ENCODE data around the gene DOCK11. TPM values are rescaled to one million over a fixed set of nuclear protein-coding genes. Genes with fewer than 3 reads are reported as not detected.
"Not testable (repeated sequence)": the region's sequence is repeated elsewhere in the genome, so short reads cannot be mapped to it uniquely, and the experiment has no call there.

The DOCK11 gene
- total and polyA plus RNA-seq, 9 donors = 16.1 to 35.5 (median 21.9) TPM

GRCh38 chrX:118565853-118566252 lies 70.2 kb downstream of the DOCK11 start:
- peak; percentile 30 for DNase-seq
- Histone ChIP-seq H3K27me3 (ENCODE audit: control insufficient read depth, insufficient read depth, low read length) (peaks cover 6% of the 10 kb centered on the region), H3K9me3 (replicated peaks; ENCODE audit: control insufficient read depth, low read depth, low read length) (no peaks in the 10 kb centered on the region), H3K36me3 (ENCODE audit: control insufficient read depth, insufficient read depth, low read length) (peaks cover 3% of the 10 kb centered on the region), H3K27ac (ENCODE audit: low read length) (no peak overlapping the region), H3K4me3 (ENCODE audit: low read length) (no peak overlapping the region), H3K4me1 (ENCODE audit: control insufficient read depth, insufficient read depth, low read length) (no peaks in the 10 kb centered on the region)
- 40% methylated on average over 2 of the region's 6 CpGs for WGBS (ENCODE audit: insufficient coverage)

DNA sequence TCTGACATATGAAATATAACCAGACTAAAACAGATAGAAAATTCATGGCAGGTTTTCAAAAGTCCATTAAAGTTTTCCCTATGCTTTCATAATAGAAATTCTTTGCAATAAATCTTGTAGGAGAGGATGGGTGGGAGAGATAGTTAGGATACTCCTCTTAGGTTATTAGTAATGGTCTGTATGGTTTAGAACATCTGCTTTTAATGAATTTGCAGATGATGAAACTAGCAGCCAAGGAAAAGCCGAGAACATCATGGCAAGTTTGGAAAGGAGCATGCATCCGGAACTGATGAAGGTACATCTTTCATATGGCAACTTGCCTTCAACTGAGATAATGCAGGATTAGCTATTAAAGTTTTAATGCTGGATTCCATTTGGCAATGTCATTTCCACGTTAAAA lies 70.7 kb downstream of the DOCK11 start:
- no peaks in the 10 kb centered on the region for H3K9me3 ChIP-seq (replicated peaks; ENCODE audit: control insufficient read depth, low read depth, low read length)
- H3K36me3 ChIP-seq (ENCODE audit: control insufficient read depth, insufficient read depth, low read length) = peaks cover 3% of the 10 kb centered on the region
- DNase-seq = peak; percentile 67
- 48% methylated on average over 2 of the region's 3 CpGs for WGBS (ENCODE audit: insufficient coverage)
- H3K4me1 ChIP-seq (ENCODE audit: control insufficient read depth, insufficient read depth, low read length) = no peaks in the 10 kb centered on the region
- no peak overlapping the region for H3K27ac ChIP-seq (ENCODE audit: low read length)
- peaks cover 6% of the 10 kb centered on the region for H3K27me3 ChIP-seq (ENCODE audit: control insufficient read depth, insufficient read depth, low read length)
- no peak overlapping the region for H3K4me3 ChIP-seq (ENCODE audit: low read length)

DNA sequence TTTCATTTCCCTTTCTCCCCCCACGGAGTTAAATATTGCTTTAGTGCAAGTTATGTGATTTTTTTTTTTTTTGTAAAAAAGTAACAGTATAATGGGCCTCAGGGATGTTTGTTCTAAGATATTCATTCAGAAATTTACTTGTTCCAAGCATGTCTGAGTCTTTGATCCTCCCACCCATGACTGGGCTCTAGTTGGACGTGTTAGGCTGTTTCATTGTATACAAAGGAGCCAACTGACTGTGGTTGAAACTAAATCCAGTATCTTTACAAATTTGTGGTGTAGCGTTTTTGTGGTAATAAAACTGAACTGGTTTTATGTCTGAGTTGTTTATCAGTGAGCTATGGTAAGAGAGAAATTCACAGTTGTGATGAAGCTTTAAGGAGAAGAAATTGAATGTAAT lies 74.1 kb downstream of the DOCK11 start:
- Histone ChIP-seq H3K9me3 (replicated peaks; ENCODE audit: control insufficient read depth, low read depth, low read length) (no peaks in the 10 kb centered on the region), H3K4me3 (ENCODE audit: low read length) (no peak overlapping the region), H3K4me1 (ENCODE audit: control insufficient read depth, insufficient read depth, low read length) (no peaks in the 10 kb centered on the region), H3K27ac (ENCODE audit: low read length) (no peak overlapping the region), H3K36me3 (ENCODE audit: control insufficient read depth, insufficient read depth, low read length) (peaks cover 2% of the 10 kb centered on the region), H3K27me3 (ENCODE audit: control insufficient read depth, insufficient read depth, low read length) (peaks cover 2% of the 10 kb centered on the region)
- no peak for DNase-seq
- WGBS (ENCODE audit: insufficient coverage) = 58% methylated on average over 1 of the region's 3 CpGs

GRCh38 chrX:118570209-118570608 lies 74.6 kb downstream of the DOCK11 start:
- no CpG with 5 or more reads among the region's 2 CpGs for WGBS (ENCODE audit: insufficient coverage)
- no peaks in the 10 kb centered on the region for H3K4me1 ChIP-seq (ENCODE audit: control insufficient read depth, insufficient read depth, low read length)
- no peaks in the 10 kb centered on the region for H3K9me3 ChIP-seq (replicated peaks; ENCODE audit: control insufficient read depth, low read depth, low read length)
- peaks cover 3% of the 10 kb centered on the region for H3K36me3 ChIP-seq (ENCODE audit: control insufficient read depth, insufficient read depth, low read length)
- peaks cover 2% of the 10 kb centered on the region for H3K27me3 ChIP-seq (ENCODE audit: control insufficient read depth, insufficient read depth, low read length)
- no peak overlapping the region for H3K27ac ChIP-seq (ENCODE audit: low read length)
- no peak overlapping the region for H3K4me3 ChIP-seq (ENCODE audit: low read length)
- DNase-seq = no peak

- 73% methylated on average over 2 of the region's 3 CpGs for WGBS (ENCODE audit: insufficient coverage)
- Histone ChIP-seq H3K36me3 (ENCODE audit: control insufficient read depth, insufficient read depth, low read length) (peaks cover 3% of the 10 kb centered on the region), H3K27me3 (ENCODE audit: control insufficient read depth, insufficient read depth, low read length) (peaks cover 2% of the 10 kb centered on the region), H3K27ac (ENCODE audit: low read length) (no peak overlapping the region), H3K4me3 (ENCODE audit: low read length) (no peak overlapping the region), H3K4me1 (ENCODE audit: control insufficient read depth, insufficient read depth, low read length) (no peaks in the 10 kb centered on the region), H3K9me3 (replicated peaks; ENCODE audit: control insufficient read depth, low read depth, low read length) (no peaks in the 10 kb centered on the region)
- DNase-seq = no peak
Observed at GRCh38 chrX:118571836-118572235, 76.2 kb downstream of the DOCK11 start.

DNA sequence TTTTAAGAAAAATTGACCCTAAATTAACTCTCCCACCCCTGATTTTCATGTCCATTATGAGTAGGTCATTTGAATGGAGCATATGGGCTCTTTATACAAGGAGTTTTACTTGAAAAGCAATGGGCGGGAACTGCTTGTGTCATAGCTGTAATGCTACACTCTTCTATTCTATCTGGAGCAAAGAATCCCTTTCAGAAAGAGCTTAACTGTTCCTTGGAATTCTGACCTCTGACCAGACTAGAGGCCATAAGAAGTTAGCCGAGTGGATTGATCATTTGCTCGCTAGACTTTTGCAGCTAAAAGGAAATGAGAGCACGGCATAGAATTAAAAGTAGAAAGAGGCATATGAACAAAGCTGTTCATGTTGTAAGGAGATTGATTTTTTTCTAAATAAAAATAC lies 79.1 kb downstream of the DOCK11 start:
- Histone ChIP-seq H3K4me3 (ENCODE audit: low read length) (no peak overlapping the region), H3K4me1 (ENCODE audit: control insufficient read depth, insufficient read depth, low read length) (no peaks in the 10 kb centered on the region), H3K27ac (ENCODE audit: low read length) (no peak overlapping the region), H3K27me3 (ENCODE audit: control insufficient read depth, insufficient read depth, low read length) (peaks cover 2% of the 10 kb centered on the region), H3K36me3 (ENCODE audit: control insufficient read depth, insufficient read depth, low read length) (peaks cover 3% of the 10 kb centered on the region), H3K9me3 (replicated peaks; ENCODE audit: control insufficient read depth, low read depth, low read length) (no peaks in the 10 kb centered on the region)
- no CpG with 5 or more reads among the region's 4 CpGs for WGBS (ENCODE audit: insufficient coverage)
- no peak for DNase-seq

- 100% methylated on average over 2 of the region's 5 CpGs for WGBS (ENCODE audit: insufficient coverage)
- peaks cover 3% of the 10 kb centered on the region for H3K36me3 ChIP-seq (ENCODE audit: control insufficient read depth, insufficient read depth, low read length)
- DNase-seq = peak; percentile 19
- no peak overlapping the region for H3K27ac ChIP-seq (ENCODE audit: low read length)
- no peaks in the 10 kb centered on the region for H3K4me1 ChIP-seq (ENCODE audit: control insufficient read depth, insufficient read depth, low read length)
- no peaks in the 10 kb centered on the region for H3K9me3 ChIP-seq (replicated peaks; ENCODE audit: control insufficient read depth, low read depth, low read length)
- peaks cover 2% of the 10 kb centered on the region for H3K27me3 ChIP-seq (ENCODE audit: control insufficient read depth, insufficient read depth, low read length)
- no peak overlapping the region for H3K4me3 ChIP-seq (ENCODE audit: low read length)
Observed at GRCh38 chrX:118577041-118577440, 81.4 kb downstream of the DOCK11 start.

DNA sequence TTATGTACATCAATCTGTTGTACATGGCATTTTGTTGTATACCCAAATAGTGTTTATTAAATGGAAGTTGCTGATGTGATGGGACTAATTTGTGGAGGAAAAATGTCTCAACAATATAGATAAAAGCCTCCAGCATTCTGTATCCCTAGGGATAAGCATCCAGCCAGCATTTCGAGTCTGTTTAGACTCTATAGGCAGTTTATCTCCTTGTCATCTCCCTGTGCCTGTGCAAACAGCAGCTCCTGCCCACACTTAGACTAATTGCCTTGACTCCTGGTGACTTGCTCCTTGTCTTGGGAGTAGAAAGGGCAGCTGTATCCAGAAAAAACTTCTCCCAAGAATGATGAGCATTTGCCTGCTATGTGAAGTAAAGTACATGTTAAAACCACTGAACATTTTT lies 83.8 kb downstream of the DOCK11 start:
- H3K27ac ChIP-seq (ENCODE audit: low read length) = no peak overlapping the region
- no peak for DNase-seq
- peaks cover 3% of the 10 kb centered on the region for H3K36me3 ChIP-seq (ENCODE audit: control insufficient read depth, insufficient read depth, low read length)
- H3K9me3 ChIP-seq (replicated peaks; ENCODE audit: control insufficient read depth, low read depth, low read length) = no peaks in the 10 kb centered on the region
- H3K27me3 ChIP-seq (ENCODE audit: control insufficient read depth, insufficient read depth, low read length) = no peaks in the 10 kb centered on the region
- no CpG with 5 or more reads among the region's 1 CpG for WGBS (ENCODE audit: insufficient coverage)
- no peaks in the 10 kb centered on the region for H3K4me1 ChIP-seq (ENCODE audit: control insufficient read depth, insufficient read depth, low read length)
- no peak overlapping the region for H3K4me3 ChIP-seq (ENCODE audit: low read length)

GRCh38 chrX:118582926-118583325 lies 87.3 kb downstream of the DOCK11 start:
- whole genome bisulfite sequencing (ENCODE audit: insufficient coverage) = 94% methylated on average over 2 of the region's 3 CpGs
- not testable (repeated sequence) for DNase-seq; H3K27me3 ChIP-seq (ENCODE audit: control insufficient read depth, insufficient read depth, low read length); H3K36me3 ChIP-seq (ENCODE audit: control insufficient read depth, insufficient read depth, low read length); H3K27ac ChIP-seq (ENCODE audit: low read length); H3K4me1 ChIP-seq (ENCODE audit: control insufficient read depth, insufficient read depth, low read length); H3K9me3 ChIP-seq (replicated peaks; ENCODE audit: control insufficient read depth, low read depth, low read length); H3K4me3 ChIP-seq (ENCODE audit: low read length)

DNA sequence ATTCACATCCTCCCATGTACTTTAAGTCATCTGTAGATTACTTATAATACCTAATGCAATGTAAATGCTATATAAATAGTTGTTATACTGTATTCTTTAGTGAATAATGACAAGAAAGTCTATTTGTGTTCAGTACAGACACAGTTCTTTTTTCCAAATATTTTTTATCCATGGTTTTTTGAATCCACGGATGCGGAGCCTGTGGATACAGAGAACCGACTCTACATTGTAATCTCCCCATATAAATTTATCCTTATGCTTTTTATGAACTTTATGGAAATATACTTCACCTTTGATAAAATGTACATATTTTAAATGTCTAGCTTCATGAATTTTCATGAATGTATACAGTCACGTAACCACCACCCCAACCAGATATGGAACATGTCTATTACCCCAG lies 88.2 kb downstream of the DOCK11 start:
- Histone ChIP-seq H3K4me1 (ENCODE audit: control insufficient read depth, insufficient read depth, low read length) (no peaks in the 10 kb centered on the region), H3K4me3 (ENCODE audit: low read length) (no peak overlapping the region), H3K9me3 (replicated peaks; ENCODE audit: control insufficient read depth, low read depth, low read length) (no peaks in the 10 kb centered on the region), H3K27ac (ENCODE audit: low read length) (no peak overlapping the region), H3K27me3 (ENCODE audit: control insufficient read depth, insufficient read depth, low read length) (peaks cover 2% of the 10 kb centered on the region), H3K36me3 (ENCODE audit: control insufficient read depth, insufficient read depth, low read length) (peaks cover 5% of the 10 kb centered on the region)
- no peak for DNase-seq
- WGBS (ENCODE audit: insufficient coverage) = 100% methylated on average over 1 of the region's 4 CpGs

DNA sequence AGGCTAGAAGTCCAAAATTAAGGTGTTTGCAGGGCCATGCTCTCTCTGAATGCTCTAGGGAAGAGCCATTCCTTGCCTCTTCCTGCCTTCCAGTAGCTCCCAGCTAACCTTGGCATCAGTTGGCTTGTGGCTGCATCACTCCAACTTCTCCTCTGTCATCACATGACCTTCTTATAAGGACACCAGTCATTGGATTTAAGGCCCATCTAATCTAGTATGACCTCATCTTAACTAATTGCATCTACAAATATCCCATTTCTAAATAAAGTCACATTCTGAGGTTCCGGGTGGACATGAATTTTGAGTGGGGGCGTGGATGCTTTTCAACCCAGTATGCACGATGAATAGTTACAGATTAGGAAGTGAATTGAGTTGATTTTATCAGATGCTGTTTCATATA lies 89.7 kb downstream of the DOCK11 start:
- Histone ChIP-seq H3K4me3 (ENCODE audit: low read length) (no peak overlapping the region), H3K27me3 (ENCODE audit: control insufficient read depth, insufficient read depth, low read length) (peaks cover 2% of the 10 kb centered on the region), H3K9me3 (replicated peaks; ENCODE audit: control insufficient read depth, low read depth, low read length) (no peaks in the 10 kb centered on the region), H3K27ac (ENCODE audit: low read length) (no peak overlapping the region), H3K4me1 (ENCODE audit: control insufficient read depth, insufficient read depth, low read length) (no peaks in the 10 kb centered on the region), H3K36me3 (ENCODE audit: control insufficient read depth, insufficient read depth, low read length) (peaks cover 9% of the 10 kb centered on the region)
- WGBS (ENCODE audit: insufficient coverage) = no CpG with 5 or more reads among the region's 3 CpGs
- DNase-seq = no peak
